HepG2 (cell line): Measurements from ENCODE around the gene NUP88. TPM values are rescaled to one million over a fixed set of nuclear protein-coding genes. Genes with fewer than 3 reads are reported as not detected.

Source experiments
- ATAC-seq: fragments of 200-7000 bp; cut with Tn5 transposase; 3 replicates; pipeline ENCODE4 v1.9.1; 2020; ENCODE audit warnings: mild to moderate bottlenecking, moderate library complexity
- BruUV-seq: library from RNA; stranded (reverse); fragments of 400-500 nt; replicated peaks from 2 replicates; lab custom pipeline; 2021; lab: Mats Ljungman, UMichigan
- CTCF ChIA-PET: fragments of 300-600 bp; formaldehyde crosslinking; extraction: SDS; loops from one replicate; lab custom pipeline; 2021; ENCODE audit warnings: low total read pairs, inconsistent platforms, low intra/inter-chr PET ratio; lab: Yijun Ruan, JAX
- POLR2A ChIA-PET: fragments of 350-600 bp; sonication (Branson Sonifier 250); formaldehyde crosslinking; loops from one replicate; lab custom pipeline; 2020; ENCODE audit warnings: antibody characterized with exemption, inconsistent platforms; lab: Yijun Ruan, JAX
- DNase-seq: peaks from one replicate; pipeline ENCODE4 v3.0.0-alpha.2; 2015; ENCODE audit warnings: low spot score
- FAIRE-seq: peaks from 3 replicates; lab custom pipeline; 2011; peaks lifted over from hg19 to GRCh38; lab: Jason Lieb, UNC
- H2AFZ ChIP-seq: one replicate; pipeline ENCODE4 v1.6.1; 2011; ENCODE audit warnings: low read length, inconsistent platforms
- H3K27ac ChIP-seq: fragments of 300-600 bp; 3 replicates; pipeline ENCODE4 v1.8.0; 2011; ENCODE audit warnings: mixed run types, mild to moderate bottlenecking, mixed read lengths, low read length, inconsistent platforms; ENCODE audit not compliant: insufficient read depth; ENCODE audit errors: extremely low read length
- H3K27me3 ChIP-seq, 2 experiments: fragments of 200-600 bp in 1 of 2; 2 replicates in 1 of 2; 3 replicates in 1 of 2; pipeline versions ENCODE4 v1.6.0 to v1.8.0; 2011; ENCODE audit warnings: low read length in 2 of 2, mild to moderate bottlenecking in 2 of 2, moderate library complexity in 2 of 2, inconsistent platforms in 1 of 2; ENCODE audit not compliant: insufficient read depth in 2 of 2, control insufficient read depth in 1 of 2
- H3K36me3 ChIP-seq, 2 experiments: fragments of 200-600 bp in 1 of 2; replicated peaks in 1 of 2; 2 replicates in 1 of 2; 3 replicates in 1 of 2; pipeline versions ENCODE4 v1.5.1 to v1.8.0; 2011; ENCODE audit warnings: low read length in 2 of 2, inconsistent platforms in 1 of 2; ENCODE audit not compliant: insufficient read depth in 2 of 2, control insufficient read depth in 1 of 2
- H3K4me1 ChIP-seq: 2 replicates; pipeline ENCODE4 v1.5.1; 2012; ENCODE audit warnings: low read length, inconsistent platforms; ENCODE audit not compliant: insufficient read depth
- H3K4me2 ChIP-seq: 2 replicates; pipeline ENCODE4 v1.6.0; 2011; ENCODE audit warnings: low read depth, low read length, inconsistent platforms
- H3K4me3 ChIP-seq, 3 experiments: fragments of 200-600 bp in 1 of 3; sonication (generic), shearing (Covaris generic) in 1 of 3; replicated peaks in 1 of 3; 2 replicates each; pipeline ENCODE4 v1.5.1; 2011 to 2016; ENCODE audit warnings: low read length in 3 of 3, inconsistent platforms in 2 of 3, low read depth in 2 of 3, mild to moderate bottlenecking in 2 of 3, control low read depth in 1 of 3, mixed read lengths in 1 of 3; ENCODE audit not compliant: insufficient read depth in 1 of 3
- H3K79me2 ChIP-seq: one replicate; pipeline ENCODE4 v1.6.1; 2011; ENCODE audit warnings: low read length, inconsistent platforms; ENCODE audit not compliant: insufficient read depth
- H3K9ac ChIP-seq: 2 replicates; pipeline ENCODE4 v1.6.0; 2011; ENCODE audit warnings: mild to moderate bottlenecking, low read depth, low read length, inconsistent platforms; ENCODE audit not compliant: insufficient read depth
- H3K9me3 ChIP-seq: 2 replicates; pipeline ENCODE4 v1.5.1; 2012; ENCODE audit warnings: mild to moderate bottlenecking, low read length
- H4K20me1 ChIP-seq: 2 replicates; pipeline ENCODE4 v1.6.0; 2011; ENCODE audit warnings: inconsistent platforms, mild to moderate bottlenecking, low read length, moderate library complexity; ENCODE audit not compliant: insufficient read depth
- KAT8 ChIP-seq: IDR thresholded peaks from 2 replicates; pipeline ENCODE4 v1.6.1; 2016; ENCODE audit warnings: missing genetic modification reagents, missing compliant biosample characterization
- MIER2 ChIP-seq: IDR thresholded peaks from 2 replicates; pipeline ENCODE4 v1.6.1; 2016; ENCODE audit warnings: missing biosample characterization, missing genetic modification reagents
- SAP130 ChIP-seq: IDR thresholded peaks from 2 replicates; pipeline ENCODE4 v1.6.1; 2016; ENCODE audit warnings: low read depth
- TARDBP ChIP-seq: sonication (generic); formaldehyde crosslinking; IDR thresholded peaks from 2 replicates; pipeline ENCODE4 v1.8.0; 2022; ENCODE audit warnings: mild to moderate bottlenecking, missing genetic modification reagents
- TFAP4 ChIP-seq: sonication (generic); IDR thresholded peaks from 2 replicates; pipeline ENCODE4 v1.6.1; 2016; ENCODE audit warnings: low read depth, borderline replicate concordance
- WGBS: methylation state at CpG from one replicate; pipeline ENCODE4 v1.1.6; 2017; ENCODE audit warnings: low lambda C conversion rate; 5-methylcytosine and 5-hydroxymethylcytosine counted together
- in situ Hi-C: cut with HindIII; loops from 2 replicates; pipeline ENCODE4 v1.10.0; 2017; ENCODE audit warnings: low pct_unique_long_range_greater_than_20kb; ENCODE audit not compliant: extremely low pct_ligation_motif_present
- intact Hi-C: fragments of 100-400 bp; cut with micrococcal nuclease; formaldehyde crosslinking; loops from one replicate; pipeline ENCODE4 v1.10.0; 2022; ENCODE audit not compliant: unreplicated experiment
- polyA plus RNA-seq, 8 experiments: library from polyadenylated mRNA; depleted of rRNA in 3 of 8; stranded (reverse) in 7 of 8; unstranded in 1 of 8; fragments of >200 nt; fragmentation: Illumina TruSeq in 4 of 8; extraction: Trizol in 4 of 8; gene quantifications; 2 replicates each; pipeline versions ENCODE4 v1.2.1 to v1.2.3, GENCODE V29; 2011 to 2016; ENCODE audit warnings: low read depth in 4 of 8, missing spikeins in 1 of 8, mixed read lengths in 1 of 8; ENCODE audit not compliant: insufficient read depth in 1 of 8
- total RNA-seq, 5 experiments: library from RNA; depleted of rRNA; stranded (reverse); fragments of >200 nt; fragmentation: Illumina TruSeq; extraction: Trizol; gene quantifications; 2 replicates each; pipeline ENCODE4 v1.2.3, GENCODE V29; 2016; ENCODE audit warnings: low read depth in 1 of 5
- TF ChIP-seq, protein P1 (sequence below): sonication (generic); formaldehyde crosslinking; IDR thresholded peaks from 2 replicates; pipeline ENCODE4 v1.4.0; 2020; ENCODE audit warnings: missing genetic modification reagents

NUP88 gene
- total and polyA plus RNA-seq, 2 of the 13 experiments (the other 11 are each of a cell fraction or from before 2014, with no cell fraction given) = 48.2 to 130 TPM

- CTCF ChIA-PET = no interaction called here
- Histone ChIP-seq H3K9ac (peak overlapping the region; percentile 84), H3K4me1 (peaks cover 38% of the 10 kb centered on the region)
Measured at GRCh38 chr17:5466295-5466694, 46.8 kb upstream of the NUP88 start.

More at GRCh38 chr17:5466295-5466694, 46.8 kb upstream of the NUP88 start:
- DNase-seq = no peak
- Histone ChIP-seq H3K4me3 (peak overlapping the region; percentile 91 to 97 (median 96); a peak in 5 of 6 replicates), H3K9me3 (no peaks in the 10 kb centered on the region), H3K36me3 (peaks cover 6 to 18% of the 10 kb centered on the region in 2 experiments; a peak in 4 of 5 replicates), H3K27ac (peak overlapping the region; percentile 91), H3K4me2 (peak overlapping the region; percentile 98), H3K79me2 (peaks cover 61% of the 10 kb centered on the region), H4K20me1 (0 out of 2 replicates have a peak, but pooled peaks cover 10% of the 10 kb centered on the region), H3K27me3 (no peaks in the 10 kb centered on the region; a peak in 1 of 5 replicates), H2AFZ (no peak overlapping the region)
- FAIRE-seq = no peak
- no peak for ATAC-seq
- 8% methylated on average over 4 of the region's 4 CpGs for WGBS
- in situ Hi-C loops (no loop called here), intact Hi-C loops (no loop called here)
- TF ChIP-seq TFAP4 = peak; percentile 73
- TF ChIP-seq MIER2 (CRISPR knock-in tag) = no peak
- no peak for TF ChIP-seq KAT8 (CRISPR knock-in tag)
- TF ChIP-seq, protein P1, sequence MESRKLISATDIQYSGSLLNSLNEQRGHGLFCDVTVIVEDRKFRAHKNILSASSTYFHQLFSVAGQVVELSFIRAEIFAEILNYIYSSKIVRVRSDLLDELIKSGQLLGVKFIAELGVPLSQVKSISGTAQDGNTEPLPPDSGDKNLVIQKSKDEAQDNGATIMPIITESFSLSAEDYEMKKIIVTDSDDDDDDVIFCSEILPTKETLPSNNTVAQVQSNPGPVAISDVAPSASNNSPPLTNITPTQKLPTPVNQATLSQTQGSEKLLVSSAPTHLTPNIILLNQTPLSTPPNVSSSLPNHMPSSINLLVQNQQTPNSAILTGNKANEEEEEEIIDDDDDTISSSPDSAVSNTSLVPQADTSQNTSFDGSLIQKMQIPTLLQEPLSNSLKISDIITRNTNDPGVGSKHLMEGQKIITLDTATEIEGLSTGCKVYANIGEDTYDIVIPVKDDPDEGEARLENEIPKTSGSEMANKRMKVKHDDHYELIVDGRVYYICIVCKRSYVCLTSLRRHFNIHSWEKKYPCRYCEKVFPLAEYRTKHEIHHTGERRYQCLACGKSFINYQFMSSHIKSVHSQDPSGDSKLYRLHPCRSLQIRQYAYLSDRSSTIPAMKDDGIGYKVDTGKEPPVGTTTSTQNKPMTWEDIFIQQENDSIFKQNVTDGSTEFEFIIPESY (CRISPR knock-in tag) = no peak
- peak; percentile 52; the same call in 1 of the 2 replicates for TF ChIP-seq SAP130 (CRISPR knock-in tag)
- 0 out of 2 replicates have a peak, but pooled peaks have one; percentile 11 for TF ChIP-seq TARDBP (CRISPR knock-in tag)
- POLR2A ChIA-PET = interaction anchor here (2.2 to 2.6 kb wide), 2 partner anchors 20 to 47 kb away, joined by 7 to 25 read pairs; partner anchors contain the start of genes DERL2, MIS12, NUP88 and RPAIN
- no TSS peak for BruUV-seq
